GM12878 (cell line): ENCODE data around the gene ANK3. TPM values are rescaled to one million over a fixed set of nuclear protein-coding genes. Genes with fewer than 3 reads are reported as not detected.

Experiments
- ATAC-seq: fragments of 200-7000 bp; cut with Tn5 transposase; 3 replicates; pipeline ENCODE4 v1.9.1; 2020; ENCODE audit warnings: mild to moderate bottlenecking, moderate library complexity
- BruUV-seq: library from RNA; stranded (reverse); fragments of 400-500 nt; replicated peaks from 2 replicates; lab custom pipeline; 2021; lab: Mats Ljungman, UMichigan
- CTCF ChIA-PET: fragments of 300-600 bp; sonication (Branson Sonifier 250); formaldehyde crosslinking; extraction: SDS; loops from one replicate; lab custom pipeline; 2021; ENCODE audit warnings: inconsistent platforms; lab: Yijun Ruan, JAX
- POLR2A ChIA-PET: fragments of 350-600 bp; formaldehyde crosslinking; extraction: SDS; loops from one replicate; lab custom pipeline; 2021; ENCODE audit warnings: inconsistent platforms; lab: Charles Lee
- RAD21 ChIA-PET: fragments of 300-600 bp; sonication (Branson Sonifier 250); formaldehyde crosslinking; loops from one replicate; lab custom pipeline; 2023; ENCODE audit warnings: antibody characterized with exemption; ENCODE audit not compliant: unreplicated experiment; lab: Charles Lee
- SMC1A ChIA-PET: fragments of 300-600 bp; sonication (Branson Sonifier 250); formaldehyde crosslinking; loops from one replicate; lab custom pipeline; 2023; ENCODE audit not compliant: unreplicated experiment, uncharacterized antibody; lab: Charles Lee
- DNase-seq: peaks from one replicate; pipeline ENCODE4 v3.0.0-alpha.2; 2011; ENCODE audit warnings: low read depth, low spot score
- FAIRE-seq: peaks from 3 replicates; lab custom pipeline; 2011; peaks lifted over from hg19 to GRCh38; lab: Jason Lieb, UNC
- H2AFZ ChIP-seq: 2 replicates; pipeline ENCODE4 v1.6.0; 2011; ENCODE audit warnings: low read depth, low read length, control low read depth; ENCODE audit not compliant: control insufficient read depth
- H3K27ac ChIP-seq: 2 replicates; pipeline ENCODE4 v1.5.1; 2011; ENCODE audit warnings: control low read depth; ENCODE audit not compliant: control insufficient read depth, insufficient read depth
- H3K27me3 ChIP-seq, 2 experiments: replicated peaks in 1 of 2; 2 replicates each; pipeline versions ENCODE4 v1.6.0 to v1.6.1; 2011; ENCODE audit warnings: low read length in 1 of 2; ENCODE audit not compliant: control insufficient read depth in 2 of 2, insufficient read depth in 2 of 2
- H3K36me3 ChIP-seq, 2 experiments: 2 replicates each; pipeline ENCODE4 v1.5.1; 2011; ENCODE audit warnings: low read length in 1 of 2; ENCODE audit not compliant: control insufficient read depth in 2 of 2, insufficient read depth in 2 of 2
- H3K4me1 ChIP-seq: 2 replicates; pipeline ENCODE4 v1.6.1; 2011; ENCODE audit warnings: mild to moderate bottlenecking, low read length, moderate library complexity, mixed read lengths; ENCODE audit not compliant: control insufficient read depth, insufficient read depth
- H3K4me2 ChIP-seq: 2 replicates; pipeline ENCODE4 v1.6.0; 2011; ENCODE audit warnings: control low read depth; ENCODE audit not compliant: control insufficient read depth, insufficient read depth
- H3K4me3 ChIP-seq: fragments of 200-600 bp; sonication (generic); 2 replicates; pipeline ENCODE4 v1.5.1; 2016
- H3K79me2 ChIP-seq: 2 replicates; pipeline ENCODE4 v1.6.0; 2011; ENCODE audit warnings: low read length; ENCODE audit not compliant: control insufficient read depth, insufficient read depth
- H3K9ac ChIP-seq: 2 replicates; pipeline ENCODE4 v1.8.0; 2011; ENCODE audit warnings: low read length, control low read depth, mixed read lengths; ENCODE audit not compliant: control insufficient read depth, insufficient read depth
- H3K9me3 ChIP-seq: replicated peaks from 3 replicates; pipeline ENCODE4 v1.5.1; 2011; ENCODE audit warnings: mild to moderate bottlenecking, low read length; ENCODE audit not compliant: control insufficient read depth, insufficient read depth
- H4K20me1 ChIP-seq: 2 replicates; pipeline ENCODE4 v1.6.0; 2011; ENCODE audit not compliant: control insufficient read depth, insufficient read depth
- ELK1 ChIP-seq: IDR thresholded peaks from 2 replicates; pipeline ENCODE4 v1.6.1; 2012; ENCODE audit warnings: low read depth, low read length, improper control_type of control experiment
- GABPA ChIP-seq: IDR thresholded peaks from 2 replicates; pipeline ENCODE4 v1.6.1; 2014; ENCODE audit warnings: antibody characterized with exemption, low read depth, mild to moderate bottlenecking, inconsistent platforms
- HDAC2 ChIP-seq: fragments of 200-600 bp; sonication (generic); IDR thresholded peaks from 2 replicates; pipeline ENCODE4 v1.6.1; 2017
- HDAC6 ChIP-seq: fragments of 200-600 bp; sonication (generic); IDR thresholded peaks from one replicate; pipeline ENCODE4 v1.8.0; 2017; ENCODE audit warnings: antibody characterized with exemption; ENCODE audit not compliant: unreplicated experiment
- IRF3 ChIP-seq: fragments of 450-650 bp; IDR thresholded peaks from 2 replicates; pipeline ENCODE4 v1.6.1; 2014; ENCODE audit warnings: mild to moderate bottlenecking
- IRF4 ChIP-seq: IDR thresholded peaks from 2 replicates; pipeline ENCODE4 v1.6.1; 2011; ENCODE audit warnings: low read depth, low read length
- KLF5 ChIP-seq: fragments of 450-650 bp; IDR thresholded peaks from 2 replicates; pipeline ENCODE4 v1.6.1; 2014; ENCODE audit warnings: mild to moderate bottlenecking; ENCODE audit not compliant: partially characterized antibody
- MYB ChIP-seq: fragments of 150-350 bp; IDR thresholded peaks from 2 replicates; pipeline ENCODE4 v1.6.1; 2014; ENCODE audit warnings: mild to moderate bottlenecking, low read depth, low read length, borderline replicate concordance
- NFYA ChIP-seq: IDR thresholded peaks from 2 replicates; pipeline ENCODE4 v1.6.1; 2011; ENCODE audit warnings: low read depth, mild to moderate bottlenecking, low read length, improper control_type of control experiment, borderline replicate concordance
- POLR2AphosphoS2 ChIP-seq: IDR thresholded peaks from 2 replicates; pipeline ENCODE4 v1.6.1; 2011; ENCODE audit warnings: low read depth, mild to moderate bottlenecking, low read length, improper control_type of control experiment, moderate library complexity
- POU2F2 ChIP-seq: IDR thresholded peaks from 3 replicates; pipeline ENCODE4 v1.6.1; 2011; ENCODE audit warnings: low read depth, mild to moderate bottlenecking, low read length, borderline replicate concordance
- REST ChIP-seq: IDR thresholded peaks from 2 replicates; pipeline ENCODE4 v1.6.1; 2012; ENCODE audit warnings: mild to moderate bottlenecking, low read depth, low read length
- SMAD1 ChIP-seq: fragments of 450-650 bp; IDR thresholded peaks from 2 replicates; pipeline ENCODE4 v1.6.1; 2018; ENCODE audit warnings: mild to moderate bottlenecking, low read depth; ENCODE audit not compliant: partially characterized antibody
- STAT1 ChIP-seq: fragments of 450-650 bp; conservative IDR thresholded peaks from 2 replicates; pipeline ENCODE4 v1.6.1; 2014; ENCODE audit warnings: antibody characterized with exemption, mild to moderate bottlenecking
- TAF1 ChIP-seq: IDR thresholded peaks from 2 replicates; pipeline ENCODE4 v1.6.1; 2011; ENCODE audit warnings: mild to moderate bottlenecking, low read depth, low read length, borderline replicate concordance
- ZBTB40 ChIP-seq: fragments of 450-650 bp; IDR thresholded peaks from 2 replicates; pipeline ENCODE4 v1.6.1; 2016; ENCODE audit warnings: mild to moderate bottlenecking, moderate library complexity, borderline replicate concordance
- in situ Hi-C: fragments of 300-500 bp; cut with MboI; formaldehyde crosslinking; loops from 9 replicates; pipeline ENCODE4 v1.14.3; 2018; ENCODE audit warnings: mixed read lengths
- intact Hi-C: fragments of 100-400 bp; cut with micrococcal nuclease; formaldehyde crosslinking; loops from one replicate; pipeline ENCODE4 v1.14.2; 2022; ENCODE audit not compliant: unreplicated experiment
- polyA plus RNA-seq, 11 experiments: library from polyadenylated mRNA; depleted of rRNA in 4 of 11; unstranded in 6 of 11; stranded (reverse) in 5 of 11; fragments of >200 nt; fragmentation: Nextera tagmentation in 4 of 11; fragmentation: Illumina TruSeq in 1 of 11; extraction: Ambion mirVana in 4 of 11; extraction: Trizol in 1 of 11; gene quantifications; 1 replicate in 1 of 11; 2 replicates in 10 of 11; pipeline versions ENCODE4 v1.2.1 to v1.2.3, GENCODE V29; 2011 to 2016; ENCODE audit warnings: inconsistent platforms in 2 of 11, missing spikeins in 2 of 11, low read depth in 1 of 11
- total RNA-seq, 4 experiments: library from RNA; depleted of rRNA in 3 of 4; stranded (reverse); fragments of >200 nt in 3 of 4; fragmentation: Illumina TruSeq in 1 of 4; extraction: Trizol in 1 of 4; gene quantifications; 2 replicates each; pipeline versions ENCODE4 v1.2.1 to v1.2.3, GENCODE V29; 2013 to 2021

ANK3 gene
- total and polyA plus RNA-seq, 10 of the 15 experiments (the other 5 are each of a cell fraction or from before 2014, with no cell fraction given): 0.06 to 0.82 (median 0.20) TPM; not detected in 2

- BruUV-seq: no TSS peak
- H3K27me3 ChIP-seq: no peaks in the 10 kb centered on the region; a peak in 1 of 4 replicates
- no peaks in the 10 kb centered on the region; the same call in 1 of the 2 replicates for H3K4me1 ChIP-seq
- SMC1A ChIA-PET: no interaction called here
- ATAC-seq (no peak), FAIRE-seq (no peak), DNase-seq (no peak)
- H2AFZ ChIP-seq: no peak overlapping the region
- RAD21 ChIA-PET: no interaction called here
- no peak overlapping the region for H3K9ac ChIP-seq
- H4K20me1 ChIP-seq: no peaks in the 10 kb centered on the region
- no peaks in the 10 kb centered on the region for H3K79me2 ChIP-seq
- CTCF ChIA-PET: no interaction called here
- H3K4me2 ChIP-seq: no peak overlapping the region
- in situ Hi-C loops: no loop called here
- H3K36me3 ChIP-seq: no peaks in the 10 kb centered on the region
- intact Hi-C loops: no loop called here
- H3K27ac ChIP-seq: no peak overlapping the region
- H3K4me3 ChIP-seq: no peak overlapping the region
- POLR2A ChIA-PET: no interaction called here
- H3K9me3 ChIP-seq: no peaks in the 10 kb centered on the region
- TF ChIP-seq HDAC2 (no peak), POU2F2 (no peak), POLR2AphosphoS2 (no peak), KLF5 (no peak), STAT1 (no peak), TAF1 (no peak), SMAD1 (no peak), IRF3 (no peak), IRF4 (no peak), NFYA (no peak), MYB (no peak), REST (no peak), GABPA (no peak), ELK1 (no peak), HDAC6 (no peak), ZBTB40 (no peak)
These were observed 251.6 kb downstream of the ANK3 start for GRCh38 chr10:60138026-60138425.
